HepG2 (cell line): ENCODE data around the gene UBE2U. TPM values are rescaled to one million over a fixed set of nuclear protein-coding genes. Genes with fewer than 3 reads are reported as not detected.

Experiments
- ATAC-seq: fragments of 200-7000 bp; cut with Tn5 transposase; 3 replicates; pipeline ENCODE4 v1.9.1; 2020; ENCODE audit warnings: mild to moderate bottlenecking, moderate library complexity
- BruUV-seq: library from RNA; stranded (reverse); fragments of 400-500 nt; replicated peaks from 2 replicates; lab custom pipeline; 2021; lab: Mats Ljungman, UMichigan
- CTCF ChIA-PET: fragments of 300-600 bp; formaldehyde crosslinking; extraction: SDS; loops from one replicate; lab custom pipeline; 2021; ENCODE audit warnings: low total read pairs, inconsistent platforms, low intra/inter-chr PET ratio; lab: Yijun Ruan, JAX
- POLR2A ChIA-PET: fragments of 350-600 bp; sonication (Branson Sonifier 250); formaldehyde crosslinking; loops from one replicate; lab custom pipeline; 2020; ENCODE audit warnings: antibody characterized with exemption, inconsistent platforms; lab: Yijun Ruan, JAX
- DNase-seq: peaks from one replicate; pipeline ENCODE4 v3.0.0-alpha.2; 2015; ENCODE audit warnings: low spot score
- FAIRE-seq: peaks from 3 replicates; lab custom pipeline; 2011; peaks lifted over from hg19 to GRCh38; lab: Jason Lieb, UNC
- H2AFZ ChIP-seq: one replicate; pipeline ENCODE4 v1.6.1; 2011; ENCODE audit warnings: low read length, inconsistent platforms
- H3K27ac ChIP-seq: fragments of 300-600 bp; 3 replicates; pipeline ENCODE4 v1.8.0; 2011; ENCODE audit warnings: mixed run types, mild to moderate bottlenecking, mixed read lengths, low read length, inconsistent platforms; ENCODE audit not compliant: insufficient read depth; ENCODE audit errors: extremely low read length
- H3K27me3 ChIP-seq, 2 experiments: fragments of 200-600 bp in 1 of 2; 2 replicates in 1 of 2; 3 replicates in 1 of 2; pipeline versions ENCODE4 v1.6.0 to v1.8.0; 2011; ENCODE audit warnings: low read length in 2 of 2, mild to moderate bottlenecking in 2 of 2, moderate library complexity in 2 of 2, inconsistent platforms in 1 of 2; ENCODE audit not compliant: insufficient read depth in 2 of 2, control insufficient read depth in 1 of 2
- H3K36me3 ChIP-seq, 2 experiments: fragments of 200-600 bp in 1 of 2; replicated peaks in 1 of 2; 2 replicates in 1 of 2; 3 replicates in 1 of 2; pipeline versions ENCODE4 v1.5.1 to v1.8.0; 2011; ENCODE audit warnings: low read length in 2 of 2, inconsistent platforms in 1 of 2; ENCODE audit not compliant: insufficient read depth in 2 of 2, control insufficient read depth in 1 of 2
- H3K4me1 ChIP-seq: 2 replicates; pipeline ENCODE4 v1.5.1; 2012; ENCODE audit warnings: low read length, inconsistent platforms; ENCODE audit not compliant: insufficient read depth
- H3K4me2 ChIP-seq: 2 replicates; pipeline ENCODE4 v1.6.0; 2011; ENCODE audit warnings: low read depth, low read length, inconsistent platforms
- H3K4me3 ChIP-seq, 3 experiments: fragments of 200-600 bp in 1 of 3; sonication (generic), shearing (Covaris generic) in 1 of 3; replicated peaks in 1 of 3; 2 replicates each; pipeline ENCODE4 v1.5.1; 2011 to 2016; ENCODE audit warnings: low read length in 3 of 3, inconsistent platforms in 2 of 3, low read depth in 2 of 3, mild to moderate bottlenecking in 2 of 3, control low read depth in 1 of 3, mixed read lengths in 1 of 3; ENCODE audit not compliant: insufficient read depth in 1 of 3
- H3K79me2 ChIP-seq: one replicate; pipeline ENCODE4 v1.6.1; 2011; ENCODE audit warnings: low read length, inconsistent platforms; ENCODE audit not compliant: insufficient read depth
- H3K9ac ChIP-seq: 2 replicates; pipeline ENCODE4 v1.6.0; 2011; ENCODE audit warnings: mild to moderate bottlenecking, low read depth, low read length, inconsistent platforms; ENCODE audit not compliant: insufficient read depth
- H3K9me3 ChIP-seq: 2 replicates; pipeline ENCODE4 v1.5.1; 2012; ENCODE audit warnings: mild to moderate bottlenecking, low read length
- H4K20me1 ChIP-seq: 2 replicates; pipeline ENCODE4 v1.6.0; 2011; ENCODE audit warnings: inconsistent platforms, mild to moderate bottlenecking, low read length, moderate library complexity; ENCODE audit not compliant: insufficient read depth
- CBFB ChIP-seq: sonication (generic); formaldehyde crosslinking; IDR thresholded peaks from 2 replicates; pipeline ENCODE4 v1.4.0; 2020; ENCODE audit warnings: missing genetic modification reagents
- CREB1 ChIP-seq, 2 experiments: fragments of 450-650 bp in 1 of 2; IDR thresholded peaks; 2 replicates each; pipeline ENCODE4 v1.6.1; 2016 to 2017; ENCODE audit warnings: control low read depth in 1 of 2, mild to moderate bottlenecking in 1 of 2, missing compliant biosample characterization in 1 of 2, missing genetic modification characterization in 1 of 2
- RAD21 ChIP-seq: fragments of 450-650 bp; formaldehyde crosslinking; IDR thresholded peaks from 2 replicates; pipeline ENCODE4 v1.5.0; 2020; ENCODE audit warnings: mild to moderate bottlenecking
- SMC3 ChIP-seq: IDR thresholded peaks from 2 replicates; pipeline ENCODE4 v1.6.1; 2011; ENCODE audit warnings: low read length, improper control_type of control experiment
- STAG1 ChIP-seq: sonication (generic); formaldehyde crosslinking; IDR thresholded peaks from 2 replicates; pipeline ENCODE4 v1.4.0; 2020; ENCODE audit warnings: missing genetic modification reagents
- TAF1 ChIP-seq: sonication (generic); formaldehyde crosslinking; IDR thresholded peaks from 2 replicates; pipeline ENCODE4 v1.4.0; 2020; ENCODE audit warnings: missing genetic modification reagents
- ZFP90 ChIP-seq: sonication (generic); formaldehyde crosslinking; IDR thresholded peaks from 2 replicates; pipeline ENCODE4 v1.8.0; 2022; ENCODE audit warnings: missing genetic modification reagents, mild to moderate bottlenecking, inconsistent platforms, borderline replicate concordance
- ZMYM4 ChIP-seq: sonication (generic); formaldehyde crosslinking; IDR thresholded peaks from 2 replicates; pipeline ENCODE4 v1.8.1; 2023; ENCODE audit warnings: mild to moderate bottlenecking, missing genetic modification reagents
- ZNF235 ChIP-seq: sonication (generic); formaldehyde crosslinking; IDR thresholded peaks from 2 replicates; pipeline ENCODE4 v1.8.1; 2023; ENCODE audit warnings: mild to moderate bottlenecking, missing genetic modification reagents, borderline replicate concordance
- WGBS: methylation state at CpG from one replicate; pipeline ENCODE4 v1.1.6; 2017; ENCODE audit warnings: low lambda C conversion rate; 5-methylcytosine and 5-hydroxymethylcytosine counted together
- in situ Hi-C: cut with HindIII; loops from 2 replicates; pipeline ENCODE4 v1.10.0; 2017; ENCODE audit warnings: low pct_unique_long_range_greater_than_20kb; ENCODE audit not compliant: extremely low pct_ligation_motif_present
- intact Hi-C: fragments of 100-400 bp; cut with micrococcal nuclease; formaldehyde crosslinking; loops from one replicate; pipeline ENCODE4 v1.10.0; 2022; ENCODE audit not compliant: unreplicated experiment
- polyA plus RNA-seq, 8 experiments: library from polyadenylated mRNA; depleted of rRNA in 3 of 8; stranded (reverse) in 7 of 8; unstranded in 1 of 8; fragments of >200 nt; fragmentation: Illumina TruSeq in 4 of 8; extraction: Trizol in 4 of 8; gene quantifications; 2 replicates each; pipeline versions ENCODE4 v1.2.1 to v1.2.3, GENCODE V29; 2011 to 2016; ENCODE audit warnings: low read depth in 4 of 8, missing spikeins in 1 of 8, mixed read lengths in 1 of 8; ENCODE audit not compliant: insufficient read depth in 1 of 8
- total RNA-seq, 5 experiments: library from RNA; depleted of rRNA; stranded (reverse); fragments of >200 nt; fragmentation: Illumina TruSeq; extraction: Trizol; gene quantifications; 2 replicates each; pipeline ENCODE4 v1.2.3, GENCODE V29; 2016; ENCODE audit warnings: low read depth in 1 of 5
- TF ChIP-seq, protein P1 (sequence below): sonication (generic); formaldehyde crosslinking; IDR thresholded peaks from 2 replicates; pipeline ENCODE4 v1.8.1; 2023; ENCODE audit warnings: missing genetic modification reagents, mild to moderate bottlenecking, borderline replicate concordance
- TF ChIP-seq, protein P2 (sequence below): sonication (generic); formaldehyde crosslinking; IDR thresholded peaks from 2 replicates; pipeline ENCODE4 v1.5.0; 2020; ENCODE audit warnings: mild to moderate bottlenecking, missing genetic modification reagents, moderate library complexity

Gene UBE2U
- total and polyA plus RNA-seq, 2 of the 13 experiments (the other 11 are each of a cell fraction or from before 2014, with no cell fraction given) = not detected

DNA sequence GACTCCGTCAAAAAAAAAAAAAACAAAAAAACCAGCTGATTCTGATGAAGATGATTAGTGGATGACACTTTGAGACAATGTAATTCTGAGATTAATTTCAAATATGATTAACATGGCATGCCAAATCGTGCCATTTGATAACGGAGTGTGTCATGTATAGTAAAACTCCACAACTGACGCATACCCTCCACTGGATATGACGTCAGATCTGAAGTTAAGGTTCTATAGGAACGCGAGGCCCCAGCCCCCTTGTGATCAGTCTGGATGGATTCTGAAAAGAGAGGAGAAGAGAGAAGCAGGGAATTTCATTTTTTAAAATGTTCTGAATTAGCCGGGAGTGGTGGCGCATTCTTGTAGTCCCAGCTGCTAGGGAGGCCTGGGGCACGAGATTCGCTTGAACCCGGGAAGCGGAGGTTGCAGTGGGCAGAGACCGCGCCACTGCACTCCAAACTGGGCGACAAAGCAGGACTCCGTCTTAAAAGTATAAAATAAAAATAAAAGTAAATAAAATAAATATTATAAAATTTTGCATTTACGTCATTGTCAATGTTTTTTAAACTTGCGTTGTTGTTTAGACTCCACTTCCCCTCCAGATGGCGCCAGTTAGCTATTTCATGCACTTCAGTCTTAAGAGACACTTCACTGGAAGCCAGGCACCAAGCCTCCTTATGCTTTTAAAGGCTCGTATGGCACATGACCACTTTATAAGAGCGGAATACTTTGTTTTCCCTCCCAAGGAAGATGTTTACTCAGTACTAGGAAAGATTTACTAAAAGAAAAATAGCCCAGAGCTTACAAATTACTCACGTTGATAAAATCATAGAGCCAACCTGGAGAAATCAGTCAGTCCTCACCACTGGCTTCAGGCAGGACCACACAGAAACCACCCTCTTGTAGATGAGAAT is 65.5 kb downstream of the UBE2U start:
- Histone ChIP-seq H3K9ac (no peak overlapping the region), H3K36me3 (no peaks in the 10 kb centered on the region), H3K9me3 (no peaks in the 10 kb centered on the region), H2AFZ (no peak overlapping the region), H3K79me2 (no peaks in the 10 kb centered on the region), H3K27me3 (peaks cover 0 to 10% of the 10 kb centered on the region in 2 experiments; a peak in 2 of 5 replicates), H3K4me3 (no peak overlapping the region), H3K4me1 (no peaks in the 10 kb centered on the region), H3K27ac (no peak overlapping the region), H3K4me2 (no peak overlapping the region), H4K20me1 (no peaks in the 10 kb centered on the region)
- CTCF ChIA-PET = interaction anchor here (0.7 to 2.1 kb wide), 3 partner anchors 407 to 555 kb away, joined by 3 to 12 read pairs (median 7); no protein-coding TSS in a partner anchor
- BruUV-seq = no TSS peak
- TF ChIP-seq, protein P1, sequence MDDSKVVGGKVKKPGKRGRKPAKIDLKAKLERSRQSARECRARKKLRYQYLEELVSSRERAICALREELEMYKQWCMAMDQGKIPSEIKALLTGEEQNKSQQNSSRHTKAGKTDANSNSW (CRISPR knock-in tag) = no peak
- no peak for TF ChIP-seq TAF1
- TF ChIP-seq STAG1 (CRISPR knock-in tag) = peak; percentile 82
- no peak for TF ChIP-seq CBFB (CRISPR knock-in tag)
- TF ChIP-seq, protein P2, sequence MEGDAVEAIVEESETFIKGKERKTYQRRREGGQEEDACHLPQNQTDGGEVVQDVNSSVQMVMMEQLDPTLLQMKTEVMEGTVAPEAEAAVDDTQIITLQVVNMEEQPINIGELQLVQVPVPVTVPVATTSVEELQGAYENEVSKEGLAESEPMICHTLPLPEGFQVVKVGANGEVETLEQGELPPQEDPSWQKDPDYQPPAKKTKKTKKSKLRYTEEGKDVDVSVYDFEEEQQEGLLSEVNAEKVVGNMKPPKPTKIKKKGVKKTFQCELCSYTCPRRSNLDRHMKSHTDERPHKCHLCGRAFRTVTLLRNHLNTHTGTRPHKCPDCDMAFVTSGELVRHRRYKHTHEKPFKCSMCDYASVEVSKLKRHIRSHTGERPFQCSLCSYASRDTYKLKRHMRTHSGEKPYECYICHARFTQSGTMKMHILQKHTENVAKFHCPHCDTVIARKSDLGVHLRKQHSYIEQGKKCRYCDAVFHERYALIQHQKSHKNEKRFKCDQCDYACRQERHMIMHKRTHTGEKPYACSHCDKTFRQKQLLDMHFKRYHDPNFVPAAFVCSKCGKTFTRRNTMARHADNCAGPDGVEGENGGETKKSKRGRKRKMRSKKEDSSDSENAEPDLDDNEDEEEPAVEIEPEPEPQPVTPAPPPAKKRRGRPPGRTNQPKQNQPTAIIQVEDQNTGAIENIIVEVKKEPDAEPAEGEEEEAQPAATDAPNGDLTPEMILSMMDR (CRISPR knock-in tag) = peak; percentile 70
- peak; percentile 38 for TF ChIP-seq CREB1 (IDR thresholded peaks at IDR 0.05)
- TF ChIP-seq CREB1 (CRISPR knock-in tag; IDR thresholded peaks at IDR 0.05) = no peak
- no peak for TF ChIP-seq ZNF235 (CRISPR knock-in tag)
- TF ChIP-seq RAD21 (CRISPR knock-in tag) = 0 out of 2 replicates have a peak, but pooled peaks have one; percentile 23
- TF ChIP-seq ZFP90 (CRISPR knock-in tag) = no peak
- TF ChIP-seq ZMYM4 (CRISPR knock-in tag) = no peak
- peak; percentile 77 for TF ChIP-seq SMC3
- POLR2A ChIA-PET = no interaction called here
- peak; percentile 47 for FAIRE-seq
- intact Hi-C loops (loop anchor here (1.0 kb wide), 1 partner anchor 406 kb away; no protein-coding TSS in a partner anchor), in situ Hi-C loops (loop anchor here (5.0 to 10.0 kb wide), 2 partner anchors 406 to 553 kb away; no protein-coding TSS in a partner anchor)
- 34% methylated on average over 23 of the region's 23 CpGs for WGBS
- DNase-seq = peak; percentile 55
- peak; percentile 54; the same call in 2 of the 3 replicates for ATAC-seq
